IMR-90 (cell line): Measurements from ENCODE around the gene ELANE. TPM values are rescaled to one million over a fixed set of nuclear protein-coding genes. Genes with fewer than 3 reads are reported as not detected.

ENCODE experiments used
- ATAC-seq: fragments of 200-7000 bp; cut with Tn5 transposase; 2 replicates; pipeline ENCODE4 v1.9.1; 2020; ENCODE audit warnings: low read depth, mild to moderate bottlenecking, moderate library complexity
- BruUV-seq: library from RNA; stranded (reverse); fragments of 400-500 nt; replicated peaks from 2 replicates; lab custom pipeline; 2021; lab: Mats Ljungman, UMichigan
- CTCF ChIA-PET: fragments of 300-600 bp; formaldehyde crosslinking; extraction: SDS; loops from one replicate; lab custom pipeline; 2021; ENCODE audit warnings: antibody characterized with exemption; lab: Yijun Ruan, JAX
- POLR2A ChIA-PET: fragments of 300-600 bp; sonication (Branson Sonifier 250); formaldehyde crosslinking; loops from one replicate; lab custom pipeline; 2022; ENCODE audit warnings: antibody characterized with exemption; ENCODE audit not compliant: unreplicated experiment; lab: Charles Lee
- DNase-seq: peaks from one replicate; pipeline ENCODE4 v3.0.0; 2013
- H2AFZ ChIP-seq: replicated peaks from 2 replicates; pipeline ENCODE3; 2013; ENCODE audit warnings: low read length, mild to moderate bottlenecking; ENCODE audit not compliant: poor library complexity
- H2AK5ac ChIP-seq: 2 replicates; pipeline ENCODE4 v1.6.1; 2013; ENCODE audit warnings: low read depth, low read length, inconsistent platforms
- H2AK9ac ChIP-seq: replicated peaks from 2 replicates; pipeline ENCODE3; 2013; ENCODE audit warnings: mild to moderate bottlenecking, low read depth, low read length, moderate library complexity; ENCODE audit not compliant: poor library complexity
- H2BK120ac ChIP-seq: 2 replicates; pipeline ENCODE4 v1.6.1; 2013; ENCODE audit warnings: low read depth, low read length, inconsistent platforms
- H2BK15ac ChIP-seq: 3 replicates; pipeline ENCODE4 v1.6.1; 2013; ENCODE audit warnings: low read depth, low read length, inconsistent platforms
- H2BK20ac ChIP-seq: 2 replicates; pipeline ENCODE4 v1.6.1; 2013; ENCODE audit warnings: low read depth, mild to moderate bottlenecking, inconsistent platforms, low read length, moderate library complexity
- H2BK5ac ChIP-seq: 2 replicates; pipeline ENCODE4 v1.6.1; 2013; ENCODE audit warnings: mild to moderate bottlenecking, low read depth, low read length, inconsistent platforms; ENCODE audit not compliant: poor library complexity, severe bottlenecking
- H3K14ac ChIP-seq: replicated peaks from 2 replicates; pipeline ENCODE4 v1.6.1; 2013; ENCODE audit warnings: low read depth, low read length, inconsistent platforms
- H3K18ac ChIP-seq: 2 replicates; pipeline ENCODE4 v1.6.1; 2013; ENCODE audit warnings: low read depth, low read length, control low read depth
- H3K23ac ChIP-seq: 2 replicates; pipeline ENCODE4 v1.6.1; 2013; ENCODE audit warnings: low read depth, low read length, inconsistent platforms
- H3K27ac ChIP-seq: 2 replicates; pipeline ENCODE4 v1.5.1; 2013; ENCODE audit warnings: mild to moderate bottlenecking, control low read depth, low read length; ENCODE audit not compliant: insufficient read depth
- H3K27me3 ChIP-seq: 2 replicates; pipeline ENCODE4 v1.6.1; 2013; ENCODE audit warnings: low read length; ENCODE audit not compliant: control insufficient read depth, insufficient read depth
- H3K36me3 ChIP-seq: 2 replicates; pipeline ENCODE4 v1.6.1; 2013; ENCODE audit warnings: low read length, mixed read lengths; ENCODE audit not compliant: control insufficient read depth, insufficient read depth
- H3K4ac ChIP-seq: 2 replicates; pipeline ENCODE4 v1.6.1; 2013; ENCODE audit warnings: low read depth, low read length, inconsistent platforms
- H3K4me1 ChIP-seq: 2 replicates; pipeline ENCODE4 v1.6.1; 2013; ENCODE audit warnings: low read length, mixed read lengths; ENCODE audit not compliant: control insufficient read depth, insufficient read depth
- H3K4me2 ChIP-seq: 2 replicates; pipeline ENCODE4 v1.6.1; 2013; ENCODE audit warnings: low read depth, mild to moderate bottlenecking, control low read depth, low read length, moderate library complexity
- H3K4me3 ChIP-seq: 2 replicates; pipeline ENCODE4 v1.5.1; 2013; ENCODE audit warnings: low read depth, mild to moderate bottlenecking, control low read depth, low read length, moderate library complexity; ENCODE audit not compliant: insufficient read depth
- H3K56ac ChIP-seq: 2 replicates; pipeline ENCODE4 v1.6.1; 2013; ENCODE audit warnings: low read length, inconsistent platforms; ENCODE audit not compliant: insufficient read depth; ENCODE audit errors: extremely low read depth
- H3K79me1 ChIP-seq, 2 experiments: 2 replicates each; pipeline ENCODE4 v1.6.1; 2013; ENCODE audit warnings: low read length in 2 of 2, inconsistent platforms in 1 of 2, low read depth in 1 of 2
- H3K9ac ChIP-seq: 2 replicates; pipeline ENCODE4 v1.6.1; 2013; ENCODE audit warnings: low read depth, low read length, control low read depth
- H3K9me1 ChIP-seq: 2 replicates; pipeline ENCODE4 v1.6.1; 2013; ENCODE audit warnings: low read length, inconsistent platforms; ENCODE audit not compliant: insufficient read depth
- H3K9me3 ChIP-seq: 2 replicates; pipeline ENCODE4 v1.6.1; 2013; ENCODE audit warnings: low read length; ENCODE audit not compliant: control insufficient read depth, insufficient read depth
- H4K20me1 ChIP-seq: 2 replicates; pipeline ENCODE4 v1.6.1; 2013; ENCODE audit warnings: low read length, inconsistent platforms; ENCODE audit not compliant: insufficient read depth
- H4K5ac ChIP-seq: 2 replicates; pipeline ENCODE4 v1.6.1; 2013; ENCODE audit warnings: mild to moderate bottlenecking, low read depth, low read length, control low read depth
- H4K8ac ChIP-seq, 2 experiments: 2 replicates each; pipeline ENCODE4 v1.6.1; 2013; ENCODE audit warnings: low read depth in 2 of 2, low read length in 2 of 2, control low read depth in 1 of 2, inconsistent platforms in 1 of 2
- H4K91ac ChIP-seq: 2 replicates; pipeline ENCODE4 v1.6.1; 2013; ENCODE audit warnings: low read depth, low read length, inconsistent platforms; ENCODE audit not compliant: insufficient read depth
- NFE2L2 ChIP-seq: fragments of 150-350 bp; IDR thresholded peaks from 2 replicates; pipeline ENCODE4 v1.6.1; 2016; ENCODE audit warnings: low read depth, mild to moderate bottlenecking, low read length
- SMC3 ChIP-seq: fragments of 150-350 bp; IDR thresholded peaks from 2 replicates; pipeline ENCODE4 v1.6.1; 2016; ENCODE audit warnings: low read depth, mild to moderate bottlenecking, antibody characterized with exemption, low read length, moderate library complexity
- WGBS, 2 experiments: methylation state at CpG; one replicate each; pipeline versions ENCODE4 v1.1.5 to v1.1.7; 2013; ENCODE audit warnings: missing lambda C conversion rate in 2 of 2; ENCODE audit not compliant: insufficient read length in 1 of 2; ENCODE audit errors: extremely low coverage in 2 of 2; 5-methylcytosine and 5-hydroxymethylcytosine counted together
- dilution Hi-C: fragments of 300-500 bp; cut with HindIII; formaldehyde crosslinking; loops from one replicate; pipeline ENCODE4 v1.14.3; 2018; ENCODE audit warnings: low sequenced_read_pairs; ENCODE audit not compliant: unreplicated experiment
- in situ Hi-C: fragments of 300-500 bp; cut with MboI; formaldehyde crosslinking; loops from 3 replicates; pipeline ENCODE4 v1.14.3; 2019; ENCODE audit warnings: low sequenced_read_pairs, inconsistent platforms, mixed read lengths
- intact Hi-C: fragments of 100-400 bp; cut with micrococcal nuclease; formaldehyde crosslinking; loops from 2 replicates; pipeline ENCODE4 v1.10.0; 2022
- polyA plus RNA-seq, 3 experiments: library from polyadenylated mRNA; depleted of rRNA; stranded (reverse); fragments of >200 nt; gene quantifications; 2 replicates each; pipeline ENCODE4 v1.2.3, GENCODE V29; 2012; ENCODE audit warnings: low replicate concordance in 1 of 3
- total RNA-seq: library from RNA; depleted of rRNA; stranded (reverse); fragments of >200 nt; gene quantifications from 2 replicates; pipeline ENCODE4 v1.2.3, GENCODE V29; 2012

Gene ELANE
- total and polyA plus RNA-seq, 2 of the 4 experiments (the other 2 are of a cell fraction), result 0.27 TPM; not detected in 1

DNA sequence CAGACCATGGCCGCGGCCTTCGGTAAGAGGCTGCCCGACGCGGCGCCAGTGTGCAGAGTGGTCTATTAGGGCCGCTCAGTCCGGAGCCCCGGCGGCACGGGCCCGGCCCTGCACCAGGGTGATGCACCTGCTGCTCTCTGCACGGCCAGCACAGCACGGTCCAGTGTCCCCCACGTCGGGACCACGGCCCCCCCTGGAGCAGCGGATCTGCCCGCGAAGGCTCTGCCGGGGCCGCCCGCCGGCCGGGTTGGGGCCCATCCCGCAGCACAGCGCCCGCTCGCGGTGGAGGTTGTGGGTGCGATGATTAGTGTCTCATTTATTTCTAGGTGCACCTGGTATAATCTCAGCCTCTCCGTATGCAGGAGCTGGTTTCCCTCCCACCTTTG, 46.9 kb upstream of the ELANE start:
- no peak overlapping the region for H2BK120ac ChIP-seq
- no peak overlapping the region for H3K27ac ChIP-seq
- H2BK5ac ChIP-seq, result no peak overlapping the region
- DNase-seq, result no peak
- H3K27me3 ChIP-seq, result no peaks in the 10 kb centered on the region
- no peak overlapping the region for H2AK5ac ChIP-seq
- peaks cover 100% of the 10 kb centered on the region for H4K20me1 ChIP-seq
- CTCF ChIA-PET, result no interaction called here
- no TSS peak for BruUV-seq
- no peak overlapping the region for H3K4me2 ChIP-seq
- no peak overlapping the region for H3K4me3 ChIP-seq
- H3K9me3 ChIP-seq, result no peaks in the 10 kb centered on the region
- peaks cover 11 to 51% of the 10 kb centered on the region in 2 experiments for H3K79me1 ChIP-seq
- in situ Hi-C loops (no loop called here), intact Hi-C loops (no loop called here), dilution Hi-C loops (no loop called here)
- H3K4ac ChIP-seq, result no peak overlapping the region
- H3K14ac ChIP-seq, result no peak overlapping the region
- H2AFZ ChIP-seq, result no peak overlapping the region
- H3K4me1 ChIP-seq, result peaks cover 22% of the 10 kb centered on the region
- no peak overlapping the region for H2BK15ac ChIP-seq
- H4K5ac ChIP-seq, result no peak overlapping the region
- POLR2A ChIA-PET, result no interaction called here
- ATAC-seq, result no peak
- H2BK20ac ChIP-seq, result no peak overlapping the region
- no peak overlapping the region for H3K23ac ChIP-seq
- H3K18ac ChIP-seq, result no peak overlapping the region
- no peak overlapping the region for H4K8ac ChIP-seq
- TF ChIP-seq SMC3, result no peak
- no peak for TF ChIP-seq NFE2L2
- no peak overlapping the region for H3K56ac ChIP-seq
- 98% methylated on average over 15 of the region's 33 CpGs; no CpG with 5 or more reads in 1 of the 2 experiments for WGBS, 2 experiments
- H3K9ac ChIP-seq, result no peak overlapping the region
- no peak overlapping the region for H2AK9ac ChIP-seq
- no peak overlapping the region for H4K91ac ChIP-seq
- H3K9me1 ChIP-seq, result peaks cover 9% of the 10 kb centered on the region; the same call in 1 of the 2 replicates
- H3K36me3 ChIP-seq, result peaks cover 83% of the 10 kb centered on the region
